HG03571 (cell line): Measurements from ENCODE around the gene ADSS1.

Experiments used
- ATAC-seq: cut with Tn5 transposase; IDR thresholded peaks from one replicate; pipeline ENCODE4 v1.9.1; 2021; ENCODE audit not compliant: unreplicated experiment

ADSS1 gene

DNA sequence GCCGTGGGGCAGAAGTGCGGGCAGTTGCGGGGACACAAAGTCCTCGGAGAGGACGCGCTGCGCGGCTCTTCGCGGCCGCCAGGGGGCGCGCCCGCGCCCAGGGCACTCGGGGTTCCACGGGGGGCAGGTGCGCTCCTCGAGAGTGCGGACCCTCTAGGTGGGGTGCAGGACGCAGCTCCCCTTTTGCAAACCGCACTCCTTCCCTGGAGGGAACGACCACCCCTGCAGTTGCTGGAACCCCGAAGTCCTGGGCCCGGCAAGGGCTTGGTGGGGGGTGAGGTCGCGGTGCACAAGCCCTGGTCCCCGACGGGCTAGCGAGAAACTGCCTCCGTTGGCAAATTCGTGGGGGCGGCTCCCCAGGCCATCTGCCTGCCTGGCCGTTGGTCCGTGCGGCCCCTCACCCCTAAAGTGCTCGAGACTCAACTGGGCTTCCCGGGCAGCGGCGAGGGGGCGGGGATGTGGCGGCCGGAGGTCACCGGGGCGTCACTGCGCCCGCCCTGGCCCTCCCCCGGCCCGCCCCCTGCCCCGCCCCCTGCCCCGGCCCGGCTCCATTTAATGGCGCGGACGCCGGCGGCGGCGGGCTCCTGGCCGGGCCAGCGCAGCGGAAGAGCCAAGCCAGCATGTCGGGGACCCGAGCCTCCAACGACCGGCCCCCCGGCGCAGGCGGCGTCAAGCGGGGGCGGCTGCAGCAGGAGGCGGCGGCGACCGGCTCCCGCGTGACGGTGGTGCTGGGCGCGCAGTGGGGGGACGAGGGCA, at the start of gene ADSS1:
Gene ADSS1 (plus strand): TSS at position 579 of the 756 bp plus-strand sequence. CDS start 42 bp downstream, at position 621.
- no peak for ATAC-seq

DNA sequence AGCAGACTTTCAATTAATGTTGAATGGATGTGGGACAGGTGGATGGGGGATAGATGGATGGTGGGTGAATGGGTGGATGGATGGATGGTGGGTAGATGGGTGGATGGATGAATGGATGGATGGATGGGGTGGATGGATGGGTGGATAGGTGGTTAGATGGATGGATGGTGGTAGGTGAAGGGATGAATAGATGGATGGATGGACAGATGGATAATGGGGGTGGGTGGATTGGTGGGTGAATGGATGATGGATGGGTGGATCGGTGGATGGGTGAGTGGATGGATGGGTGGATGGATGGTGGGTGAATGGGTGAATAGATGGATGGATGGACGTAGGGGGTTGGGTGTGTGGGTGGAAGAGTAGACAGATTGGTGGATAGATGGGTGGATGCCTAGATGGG, 48.6 kb upstream of the ADSS1 start:
- no peak for ATAC-seq

DNA sequence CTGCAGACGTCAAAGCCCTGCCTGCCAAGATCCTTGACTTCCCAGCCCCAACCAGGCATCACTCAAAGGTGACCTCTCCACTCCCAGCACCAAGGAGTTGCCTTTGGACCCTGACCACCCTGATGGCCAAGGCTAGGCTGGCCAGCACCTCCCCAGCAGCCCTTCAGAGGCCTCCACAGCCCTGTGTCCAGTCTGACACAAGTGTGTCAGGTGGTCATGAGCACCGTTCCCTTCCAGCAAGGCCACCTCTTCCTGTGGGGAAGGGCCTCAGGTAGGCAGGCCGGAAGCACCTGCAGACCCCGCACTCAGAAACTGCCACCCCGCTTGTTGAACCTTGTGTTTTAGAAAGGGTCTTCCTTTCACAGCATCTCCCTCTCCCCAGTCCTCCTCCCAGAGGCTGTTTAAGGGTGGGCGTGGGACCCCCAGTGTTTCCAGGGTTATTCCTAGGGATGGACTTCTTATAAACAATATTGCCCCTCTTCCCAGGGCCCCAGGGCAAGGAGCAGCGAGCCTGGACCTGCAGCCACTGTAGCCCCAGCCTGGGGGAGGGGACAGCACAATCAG, 47.8 kb upstream of the ADSS1 start:
- no peak for ATAC-seq

DNA sequence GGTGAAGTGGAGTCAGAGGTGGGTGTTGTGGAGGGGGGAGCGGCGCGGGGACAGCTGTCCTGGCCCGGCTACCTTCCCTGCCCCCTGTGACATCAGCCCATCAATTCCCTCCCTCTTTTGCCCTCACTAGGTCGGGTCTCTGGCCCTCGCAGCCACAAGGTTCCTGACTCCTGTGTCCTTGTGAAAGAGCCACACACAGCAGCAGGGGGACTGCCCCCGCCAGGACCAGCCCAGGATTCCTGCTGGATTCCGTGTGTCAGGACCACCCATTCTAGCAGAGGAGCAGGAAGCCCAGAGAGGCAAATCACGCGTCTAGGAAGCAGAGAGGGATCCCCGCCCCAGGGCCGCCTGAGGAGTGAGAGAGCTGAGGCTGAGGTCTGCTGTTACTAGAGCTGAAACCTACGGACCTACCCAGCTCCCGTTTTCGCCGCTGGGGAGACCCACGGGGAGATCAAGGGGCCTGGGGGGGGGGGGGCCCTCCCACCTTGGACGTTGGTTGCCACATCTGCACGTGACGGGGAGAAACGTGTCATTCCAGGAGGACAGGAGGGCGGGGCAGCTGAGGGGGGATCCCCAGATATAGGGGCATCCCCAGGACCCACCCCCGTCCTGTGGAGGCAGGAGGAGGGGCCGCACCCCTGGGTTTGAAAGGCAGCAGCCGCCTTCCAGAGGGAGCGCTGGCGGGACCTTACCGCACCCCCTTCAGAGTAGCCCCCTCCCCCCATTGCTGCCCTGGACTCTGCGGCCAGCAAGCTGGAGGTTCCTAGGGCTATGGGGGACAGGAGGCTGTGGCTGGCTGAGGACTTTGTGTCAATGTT, 47.1 kb upstream of the ADSS1 start:
- no peak for ATAC-seq

DNA sequence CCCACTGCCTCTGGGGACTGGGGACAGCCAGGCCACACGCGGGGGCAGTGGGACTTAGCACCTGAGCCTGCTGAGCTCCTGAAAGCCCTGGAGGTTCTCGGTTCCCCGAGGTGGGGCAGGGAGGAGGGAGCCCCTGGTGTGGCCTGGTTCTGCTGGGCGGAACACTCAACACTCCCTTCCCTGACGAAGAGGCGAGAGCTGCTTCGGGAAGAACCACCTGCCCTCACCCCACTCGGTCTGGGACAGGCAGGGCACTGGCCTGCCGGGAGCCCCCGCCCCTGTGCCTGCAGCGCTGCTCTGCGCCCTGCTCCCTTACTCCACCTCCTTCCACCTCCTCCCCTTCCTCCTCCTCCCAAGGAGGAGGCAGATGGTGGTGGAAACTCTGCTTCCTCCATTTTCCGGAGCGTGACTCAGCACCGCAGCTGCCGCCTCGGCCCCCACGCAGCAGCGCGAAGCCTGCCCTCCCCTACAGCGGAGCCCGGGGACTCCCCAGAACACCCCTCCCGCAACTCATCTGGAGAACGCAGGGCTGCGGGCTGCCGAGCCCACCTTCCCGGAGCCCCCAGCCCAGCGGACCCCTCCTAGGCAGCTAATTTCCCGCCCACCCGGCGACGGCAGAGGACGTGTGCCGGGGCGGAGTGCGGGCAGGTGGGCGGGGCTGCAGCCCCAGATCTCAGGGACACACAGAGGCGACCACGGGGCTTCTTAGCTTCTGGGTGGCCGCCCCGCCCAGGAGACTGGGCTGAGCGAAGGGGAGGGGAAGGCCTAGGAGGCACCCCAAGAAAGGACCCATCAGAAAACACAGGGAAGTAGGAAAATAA, 46.3 kb upstream of the ADSS1 start:
- peak; percentile 42 for ATAC-seq

DNA sequence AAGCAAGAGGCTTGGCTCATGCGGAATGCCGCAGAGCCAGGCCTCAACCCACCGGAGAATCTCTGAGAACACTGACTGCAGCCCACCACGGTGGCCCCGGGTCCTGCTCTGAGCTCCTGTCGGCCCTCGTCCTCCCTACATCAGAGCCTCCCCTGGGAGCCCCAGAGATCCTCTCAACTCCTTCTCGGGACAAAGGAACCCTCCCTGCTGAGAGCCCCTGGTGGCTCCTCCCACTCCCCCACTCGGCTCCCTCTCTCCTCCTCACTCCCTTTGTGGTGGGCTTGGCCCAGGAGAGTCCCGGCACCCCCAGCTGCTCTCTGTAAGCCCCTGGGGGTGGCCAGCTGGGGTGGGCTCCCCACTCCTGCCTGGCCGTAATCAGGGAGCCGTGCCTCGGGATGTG, 45.7 kb upstream of the ADSS1 start:
- no peak for ATAC-seq

DNA sequence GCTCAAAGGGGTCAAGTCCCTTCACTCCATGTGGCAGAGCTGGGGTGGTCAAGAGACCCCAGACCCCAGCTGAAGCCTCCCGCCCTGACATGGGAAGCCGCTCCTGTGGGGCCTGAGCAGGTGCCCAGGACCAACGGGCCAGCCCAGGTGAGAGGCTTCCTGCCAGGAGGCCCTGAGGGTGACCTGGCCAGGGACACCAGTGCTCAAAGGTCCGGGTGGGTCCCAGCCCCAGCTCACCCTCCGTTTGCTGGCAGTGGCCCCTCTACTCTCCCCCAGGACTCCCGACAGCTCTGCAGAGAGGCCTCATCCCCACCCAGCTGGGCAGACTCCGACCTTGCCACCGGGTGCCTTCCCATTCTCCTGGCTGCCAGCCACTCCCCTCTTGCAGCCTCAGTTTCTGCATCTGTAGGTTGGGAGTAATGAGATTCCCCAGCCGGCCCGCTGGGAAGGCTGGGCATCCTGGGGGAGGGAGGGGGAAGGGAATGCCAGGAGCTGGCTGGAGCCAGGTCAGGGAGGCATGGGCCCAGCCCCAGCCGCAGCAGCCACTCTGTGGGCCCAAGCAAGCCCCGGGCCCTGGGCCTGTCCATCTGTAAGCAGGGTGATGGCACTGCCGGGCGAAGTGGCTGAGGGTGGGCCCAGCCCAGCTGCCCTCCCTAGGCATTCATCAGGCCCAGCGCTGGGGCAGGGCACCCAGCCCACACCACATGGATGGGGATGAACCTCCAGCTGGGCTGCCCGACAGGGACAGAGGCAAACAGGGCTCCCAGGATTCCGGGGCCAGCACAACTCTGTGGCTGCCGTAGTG, 44.9 kb upstream of the ADSS1 start:
- ATAC-seq, result no peak

DNA sequence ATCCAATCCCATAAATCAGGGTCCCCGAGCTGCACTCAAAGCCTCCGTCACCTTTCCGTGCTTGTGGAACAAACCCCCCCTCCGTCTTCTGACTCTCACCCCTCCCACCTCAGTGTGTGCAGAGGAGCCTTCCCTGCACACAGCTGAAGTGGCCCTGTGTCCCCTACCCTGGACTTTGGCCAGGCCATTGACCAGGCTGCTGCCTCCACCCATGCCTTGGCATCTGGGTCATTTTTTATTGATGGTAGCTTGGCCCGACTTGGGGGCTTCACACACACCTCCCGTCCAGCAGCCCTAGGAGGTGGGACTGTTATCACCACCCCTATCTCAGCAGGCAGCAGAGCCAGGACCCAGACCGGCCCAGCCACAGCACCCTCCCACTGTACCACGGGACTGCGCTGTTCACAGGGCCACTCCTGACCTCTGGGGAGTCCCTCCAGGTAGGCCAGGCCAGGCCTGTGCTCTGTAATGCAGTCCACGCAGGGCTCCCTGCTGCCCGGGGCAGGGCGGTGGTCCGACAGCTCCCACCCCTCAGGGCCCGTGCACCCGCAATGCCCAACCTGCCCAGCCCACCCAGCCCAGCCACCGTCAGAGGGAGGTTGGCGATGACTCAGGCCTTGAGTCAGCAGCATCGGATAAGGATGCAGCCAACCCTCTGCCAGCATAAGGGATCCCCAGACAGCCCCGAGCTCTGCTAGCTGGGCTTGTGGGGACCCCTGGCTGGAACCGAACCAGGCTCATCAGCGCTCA, 43.8 kb upstream of the ADSS1 start:
- ATAC-seq, result no peak

DNA sequence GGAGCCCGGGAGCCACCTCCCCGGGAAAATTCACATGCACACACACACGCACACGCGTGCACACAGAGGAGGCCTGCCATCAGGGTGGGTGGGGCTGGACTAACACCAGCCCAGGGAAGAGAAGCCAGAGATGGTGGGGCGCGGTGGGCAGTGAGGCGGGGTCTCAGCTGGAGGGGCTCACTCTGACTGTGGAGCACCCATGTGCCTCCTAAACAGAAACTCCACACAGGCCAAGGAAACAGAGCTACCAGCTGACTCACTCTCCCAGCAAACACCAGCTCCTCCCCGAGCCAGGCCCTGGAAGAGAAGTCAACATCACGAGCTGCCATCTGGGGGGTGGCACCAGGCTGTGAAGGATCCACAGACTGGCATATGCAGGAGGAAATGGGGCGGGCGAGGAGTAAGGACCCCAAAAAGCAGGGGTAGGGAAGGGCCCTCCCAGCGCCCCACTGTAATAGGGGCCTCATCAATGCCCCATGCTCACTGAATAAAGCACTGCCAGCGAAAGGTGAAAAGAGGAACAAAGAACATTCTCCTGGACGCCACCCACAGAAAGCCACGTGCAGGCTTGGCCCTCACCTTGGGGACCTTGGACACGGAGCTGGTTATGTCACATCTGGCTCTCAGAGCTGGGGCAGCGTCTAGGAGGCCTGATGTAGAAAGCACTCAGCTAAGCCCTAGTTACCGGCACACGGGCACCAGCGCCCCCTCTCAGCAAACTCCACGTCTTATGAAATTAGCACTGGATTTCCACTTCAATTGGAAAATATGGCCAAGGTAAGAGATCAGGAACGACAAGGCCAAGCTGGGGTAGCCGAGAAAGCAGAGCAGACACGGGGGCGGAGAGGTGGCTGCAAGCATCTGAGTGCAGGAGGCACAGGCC, 43.0 kb upstream of the ADSS1 start:
- peak; percentile 46 for ATAC-seq

DNA sequence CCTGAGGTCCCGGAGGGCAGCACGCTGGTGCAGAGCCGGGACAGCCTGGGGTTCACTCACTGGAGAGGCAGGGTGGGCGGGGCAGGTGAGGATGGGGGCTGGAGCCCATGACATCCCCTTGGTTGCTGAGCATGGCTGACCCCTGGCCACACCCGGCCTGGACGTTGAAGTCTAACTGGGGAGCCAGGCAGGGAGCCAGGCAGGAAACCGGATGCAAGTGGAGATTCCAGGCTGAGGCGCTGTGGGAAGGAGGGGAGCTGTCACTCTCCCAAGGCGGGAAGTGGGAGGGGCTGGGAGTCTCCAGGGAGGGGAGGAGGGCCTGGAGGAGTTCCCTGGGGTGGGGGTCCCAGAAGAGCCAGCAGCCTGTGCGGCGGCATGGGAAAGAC, 42.3 kb upstream of the ADSS1 start:
- no peak for ATAC-seq

DNA sequence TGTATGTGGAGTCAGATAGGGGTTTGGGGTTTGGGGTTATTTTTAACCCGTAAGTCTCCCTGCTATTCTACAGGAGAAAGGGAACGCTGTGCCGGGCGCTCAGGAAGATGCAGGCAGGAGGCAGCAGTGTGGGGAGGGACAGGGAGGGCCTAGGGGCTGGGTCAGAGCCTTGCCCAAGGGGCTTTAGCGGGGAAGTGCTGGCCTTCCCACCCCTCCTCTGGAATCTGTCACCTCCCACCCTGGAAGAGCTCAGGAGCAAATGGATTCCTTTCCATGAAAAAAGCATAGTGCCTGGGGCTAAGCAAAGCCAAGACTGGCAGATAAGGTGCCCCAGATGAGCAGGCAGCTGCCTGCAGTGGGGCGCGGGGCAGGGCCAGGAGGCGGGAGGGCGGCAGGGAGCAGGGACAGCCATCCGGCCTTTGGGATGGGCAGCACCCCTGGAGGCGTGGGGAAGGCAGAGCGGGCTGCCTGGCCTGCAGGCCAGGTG, 41.9 kb upstream of the ADSS1 start:
- ATAC-seq, result no peak

DNA sequence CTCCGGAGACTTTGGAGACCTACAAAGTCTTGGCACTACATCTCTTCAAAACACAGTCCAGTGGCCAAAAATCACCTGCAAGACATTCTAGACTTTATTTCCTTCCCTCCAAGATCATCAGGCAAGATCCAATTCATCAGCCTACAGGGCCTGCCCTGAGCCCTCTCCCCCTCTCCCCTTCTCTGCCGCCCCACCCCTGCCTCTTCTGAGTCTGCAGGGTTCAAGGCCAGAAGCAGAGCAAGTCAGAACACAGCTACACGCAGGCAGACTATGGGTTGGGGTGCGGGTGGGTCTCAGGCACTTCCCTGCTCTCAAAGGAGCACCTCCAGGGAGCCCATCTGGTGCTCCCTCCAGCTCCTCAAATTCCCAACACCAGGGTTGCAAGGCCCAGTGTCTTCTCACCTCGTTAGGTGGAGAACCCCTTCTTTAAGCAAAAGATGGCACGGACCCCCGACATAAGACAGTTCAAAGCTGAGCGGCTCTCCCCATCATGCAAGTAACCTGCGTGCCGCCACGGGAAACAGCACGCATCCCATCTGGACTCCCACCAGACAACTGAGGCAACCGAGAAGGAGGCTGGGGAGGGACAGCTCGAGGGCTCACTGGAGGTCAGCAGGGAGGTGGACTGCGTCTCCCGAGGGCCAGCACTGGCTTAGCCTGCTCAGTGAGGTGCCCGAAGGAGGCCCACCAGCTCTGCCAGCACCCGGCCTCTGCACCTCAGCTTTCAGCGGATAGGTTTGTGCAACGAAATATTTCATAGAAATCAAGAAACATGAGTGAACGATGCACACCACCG, 40.2 kb upstream of the ADSS1 start:
- no peak for ATAC-seq

DNA sequence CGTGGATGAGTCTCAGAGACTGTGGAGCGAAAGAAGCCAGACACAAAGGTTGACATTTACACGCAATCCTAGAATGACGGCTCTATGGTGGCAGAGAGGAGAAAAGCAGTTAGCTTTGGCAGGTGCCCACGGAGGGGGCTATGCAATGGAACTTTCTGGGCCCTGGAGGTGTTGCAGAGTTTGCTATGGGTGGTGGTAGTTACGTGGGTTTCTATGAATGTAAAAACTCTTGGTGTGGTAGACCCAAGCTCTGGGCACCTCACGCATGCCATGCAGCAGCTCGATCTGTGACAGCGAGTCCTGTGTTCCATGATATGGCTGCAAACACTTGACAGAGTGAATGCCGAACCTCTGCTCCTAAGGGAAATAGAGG, 39.6 kb upstream of the ADSS1 start:
- no peak for ATAC-seq

DNA sequence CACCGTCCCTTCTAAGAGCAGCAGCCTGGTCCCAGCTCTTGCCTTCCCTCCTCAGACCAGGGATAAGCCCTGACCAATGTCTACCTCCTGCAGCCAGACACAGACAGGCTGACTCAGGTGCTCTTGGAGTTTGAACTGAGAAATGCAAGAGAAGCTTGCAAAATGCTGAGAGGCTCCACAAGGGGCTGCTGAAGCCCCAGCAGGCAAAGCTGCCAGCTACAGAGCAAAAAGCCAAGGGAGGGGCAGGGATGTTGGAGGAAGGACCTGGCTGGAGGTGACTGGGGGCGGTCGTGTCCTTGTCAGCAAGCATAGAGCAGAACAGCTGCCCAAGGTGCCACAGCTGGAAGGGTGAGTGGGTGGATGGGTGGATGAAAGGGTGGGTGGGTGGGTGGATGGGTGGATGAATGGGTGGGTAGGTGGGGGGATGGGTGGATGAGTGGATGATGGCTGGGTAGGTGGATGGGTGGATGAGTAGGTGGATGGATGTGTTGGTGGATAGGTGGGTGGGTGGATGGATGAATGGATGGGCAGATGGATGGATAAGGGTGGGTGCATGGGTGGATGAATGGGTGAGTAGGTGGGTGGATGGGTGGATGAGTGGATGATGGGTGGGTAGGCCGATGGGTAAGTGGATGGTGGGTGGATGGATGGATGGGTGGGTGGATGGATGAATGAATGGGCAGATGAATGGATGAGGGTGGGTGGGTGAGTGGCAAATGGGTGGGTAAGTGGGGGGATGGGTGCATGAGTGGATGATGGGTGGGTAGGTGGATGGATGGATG, 38.6 kb upstream of the ADSS1 start:
- no peak for ATAC-seq

DNA sequence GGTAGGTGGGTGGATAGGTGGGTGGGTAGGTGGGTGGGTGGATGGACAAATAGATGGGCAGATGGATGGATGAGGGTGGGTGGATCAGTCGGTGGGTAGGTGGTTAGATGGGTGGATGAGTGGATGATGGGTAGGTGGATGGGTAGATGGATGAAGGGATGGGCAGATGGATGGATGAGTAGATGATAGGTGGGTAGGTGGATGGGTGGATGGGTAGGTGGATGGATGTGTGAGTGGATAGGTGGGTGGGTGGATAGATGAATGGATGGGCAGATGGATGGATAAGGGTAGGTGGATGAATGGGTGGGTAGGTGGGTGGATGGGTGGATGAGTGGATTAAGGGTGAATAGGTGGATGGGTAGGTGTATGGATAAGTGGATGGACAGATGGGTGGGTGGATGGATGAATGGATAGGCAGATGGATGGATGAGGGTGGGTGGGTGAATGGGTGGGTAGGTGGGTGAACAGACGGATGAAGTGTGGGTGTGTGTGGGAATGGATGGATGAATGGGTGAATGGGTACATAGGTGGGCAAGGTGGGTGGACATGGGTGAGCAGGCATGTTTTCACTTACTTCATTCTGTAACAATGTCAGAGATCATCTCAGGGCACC, 37.9 kb upstream of the ADSS1 start:
- no peak for ATAC-seq

DNA sequence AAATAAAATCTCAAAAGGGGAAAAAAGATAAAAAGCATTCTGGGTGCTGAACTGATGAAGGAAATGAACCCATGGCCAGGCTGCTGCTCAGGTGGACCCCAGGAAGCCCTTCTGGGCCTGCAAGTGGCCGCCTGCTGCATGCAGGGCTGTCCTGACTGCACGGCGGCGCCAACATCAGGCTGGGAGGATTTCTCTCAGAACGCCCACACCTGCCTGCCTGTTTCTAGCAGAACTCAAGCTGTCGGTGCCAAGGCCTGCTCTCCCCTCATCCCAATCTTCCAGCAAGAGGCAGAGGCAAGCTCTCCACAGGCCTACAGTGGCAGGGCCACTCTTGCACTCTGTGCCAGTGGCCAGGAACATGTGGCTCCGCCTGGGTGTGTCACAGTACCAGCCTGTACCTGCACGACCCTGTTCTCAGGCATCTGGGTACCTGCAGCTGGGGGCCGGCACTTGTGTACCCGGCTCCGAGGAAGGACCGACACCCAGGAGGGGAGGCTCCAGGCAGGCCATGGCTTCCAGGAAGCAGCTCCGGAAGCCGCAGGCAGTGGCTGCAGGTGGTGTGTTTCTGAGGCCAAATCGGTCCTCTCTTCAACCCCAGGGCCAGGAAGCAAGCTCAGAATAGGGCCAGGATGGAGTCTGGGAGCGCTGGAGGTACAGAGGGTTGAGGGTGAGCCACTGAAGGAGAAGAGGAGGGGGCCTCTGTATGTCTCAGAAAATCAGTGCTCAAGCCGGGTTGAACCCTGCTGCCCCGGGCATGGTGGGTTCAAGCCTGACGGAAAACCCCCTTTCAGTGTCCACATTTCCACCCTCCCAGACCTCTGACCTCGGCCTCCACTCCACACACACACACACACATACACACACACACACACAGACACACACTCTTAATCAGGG, 37.2 kb upstream of the ADSS1 start:
- ATAC-seq, result no peak
